Measurements from ENCODE around the gene ITPRIP.

DNA sequence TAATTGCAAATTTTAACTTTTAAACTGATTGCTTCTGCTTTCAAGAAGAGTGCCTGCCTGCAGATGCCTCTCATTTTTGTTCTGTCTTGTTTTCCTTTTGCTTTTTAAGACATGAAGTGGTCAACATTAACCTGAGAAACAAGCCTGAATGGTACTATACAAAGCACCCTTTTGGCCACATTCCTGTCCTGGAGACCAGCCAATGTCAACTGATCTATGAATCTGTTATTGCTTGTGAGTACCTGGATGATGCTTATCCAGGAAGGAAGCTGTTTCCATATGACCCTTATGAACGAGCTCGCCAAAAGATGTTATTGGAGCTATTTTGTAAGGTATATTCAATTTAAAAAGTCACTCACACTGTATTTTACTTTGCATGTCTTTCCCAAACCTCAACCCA lies 60.5 kb downstream of the ITPRIP start:
- no peak for TF ChIP-seq POLR2AphosphoS5 (IDR thresholded peaks at IDR 0.05; ENCODE audit: low read depth, low read length)
- no peak for TF ChIP-seq POLR2A (IDR thresholded peaks at IDR 0.05; ENCODE audit: low read depth, low read length)
